GM21723 (cell line): ENCODE data around the gene BAHCC1.
"Not testable (repeated sequence)": the region's sequence is repeated elsewhere in the genome, so short reads cannot be mapped to it uniquely, and the experiment has no call there.

Source experiments
- ATAC-seq: cut with Tn5 transposase; IDR thresholded peaks from one replicate; pipeline ENCODE4 v1.9.1; 2021; ENCODE audit warnings: mild to moderate bottlenecking, moderate library complexity; ENCODE audit not compliant: unreplicated experiment

Gene BAHCC1

GRCh38 chr17:81425716-81426392 lies 30.6 kb downstream of the BAHCC1 start:
- not testable (repeated sequence) for ATAC-seq

- ATAC-seq: no peak
Measured at GRCh38 chr17:81426393-81427172, 31.3 kb downstream of the BAHCC1 start.

GRCh38 chr17:81427173-81428120 lies 32.2 kb downstream of the BAHCC1 start:
- no peak for ATAC-seq

- no peak for ATAC-seq
Measured at GRCh38 chr17:81428121-81428515, 32.9 kb downstream of the BAHCC1 start.

DNA sequence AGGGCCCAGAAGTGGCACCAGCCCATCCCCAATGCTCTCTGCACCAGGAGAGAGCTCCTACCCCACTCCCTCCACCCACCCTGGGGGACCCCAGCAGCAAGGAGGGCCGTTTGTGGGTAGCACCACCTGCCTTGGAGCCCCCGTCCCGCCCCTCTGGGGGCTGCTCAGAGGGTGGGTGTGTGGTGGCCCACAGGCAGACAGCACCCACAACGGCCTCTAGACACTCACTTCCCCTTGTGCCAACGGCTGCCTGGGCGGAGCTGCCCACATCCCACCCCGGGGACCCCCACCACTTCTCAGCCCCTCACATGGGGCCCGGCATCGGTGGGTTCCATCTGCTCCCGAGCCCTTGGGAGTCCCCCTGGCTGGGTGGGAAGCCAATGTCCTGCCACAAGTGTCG lies 33.3 kb downstream of the BAHCC1 start:
- ATAC-seq: no peak

DNA sequence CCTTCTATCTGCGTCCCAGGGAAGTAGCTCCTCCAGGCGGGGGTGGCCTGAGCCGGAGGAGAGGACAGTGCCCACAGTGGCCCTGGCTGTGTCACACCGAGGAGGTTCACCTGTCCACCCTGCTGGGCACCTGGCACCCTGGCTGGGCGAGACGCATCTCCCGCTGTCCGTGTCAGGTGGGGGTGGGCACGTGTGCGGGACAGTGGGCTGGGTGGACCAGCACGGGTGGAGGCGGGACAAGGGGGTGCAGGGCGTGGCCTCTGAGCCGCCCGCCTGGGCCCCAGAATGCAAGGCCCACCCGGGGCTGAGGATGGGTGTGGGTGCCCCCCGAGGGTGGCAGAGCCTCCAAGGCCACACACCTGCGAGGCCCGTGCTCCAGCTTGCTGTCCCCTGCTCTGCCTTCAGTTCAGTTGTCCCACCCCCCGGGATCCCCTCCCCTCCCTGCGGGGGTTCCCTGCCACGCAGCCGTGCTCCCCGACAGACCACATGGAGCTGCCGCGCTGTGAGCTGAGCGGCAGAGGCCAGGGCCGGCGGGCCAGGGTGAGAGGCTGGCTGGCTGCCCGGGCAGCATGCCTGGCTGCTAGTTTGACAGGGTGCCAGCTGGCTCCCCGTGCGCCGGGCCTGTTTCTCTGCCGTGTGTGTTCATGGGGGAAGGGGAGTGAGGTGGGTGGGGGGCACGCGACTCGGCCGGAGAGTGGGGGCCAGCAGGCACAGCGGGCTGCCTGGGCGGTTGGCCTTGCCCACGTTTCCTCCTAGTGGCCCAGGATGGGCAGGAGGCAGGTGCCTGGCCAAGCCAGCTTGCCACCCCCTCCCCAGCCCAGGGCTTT lies 33.9 kb downstream of the BAHCC1 start:
- no peak for ATAC-seq

DNA sequence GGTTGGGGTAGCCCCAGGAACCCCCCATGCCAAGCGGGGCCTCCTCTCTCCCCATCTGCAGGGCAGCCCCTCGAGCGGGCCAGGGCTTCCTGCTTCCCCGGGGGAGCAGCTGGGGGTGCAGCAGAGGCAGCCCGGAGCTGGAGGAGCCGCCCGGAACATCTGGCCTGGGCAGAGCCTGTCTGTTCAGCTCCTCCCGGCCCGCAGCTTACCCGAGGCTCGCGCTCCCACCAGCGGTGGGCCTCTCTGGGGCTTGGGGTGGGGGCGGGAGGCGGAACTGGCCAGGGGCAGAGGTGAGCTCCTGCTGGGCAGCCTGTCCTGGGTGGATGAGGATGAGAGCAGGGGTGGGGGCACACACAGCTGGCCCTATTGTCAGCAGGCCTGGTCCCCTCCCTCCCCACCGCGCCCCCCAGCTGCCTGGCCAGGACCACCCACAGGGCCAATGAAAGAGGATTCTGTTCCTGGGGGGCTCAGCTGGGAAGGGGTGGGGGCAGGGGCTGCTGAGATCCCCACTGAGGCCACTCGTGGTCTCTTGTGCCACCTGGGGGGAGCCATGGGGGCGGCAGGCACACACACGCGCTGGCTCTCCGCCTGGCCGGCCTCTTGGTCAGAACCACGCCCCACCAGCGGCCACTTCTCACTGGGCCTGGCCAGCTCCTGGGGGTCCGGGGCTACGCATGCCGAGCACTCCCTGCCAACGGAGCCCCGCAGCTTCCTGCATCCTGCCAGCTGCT lies 34.7 kb downstream of the BAHCC1 start:
- no peak for ATAC-seq

- ATAC-seq: no peak
Measured at GRCh38 chr17:81431545-81432482, 36.6 kb downstream of the BAHCC1 start.

DNA sequence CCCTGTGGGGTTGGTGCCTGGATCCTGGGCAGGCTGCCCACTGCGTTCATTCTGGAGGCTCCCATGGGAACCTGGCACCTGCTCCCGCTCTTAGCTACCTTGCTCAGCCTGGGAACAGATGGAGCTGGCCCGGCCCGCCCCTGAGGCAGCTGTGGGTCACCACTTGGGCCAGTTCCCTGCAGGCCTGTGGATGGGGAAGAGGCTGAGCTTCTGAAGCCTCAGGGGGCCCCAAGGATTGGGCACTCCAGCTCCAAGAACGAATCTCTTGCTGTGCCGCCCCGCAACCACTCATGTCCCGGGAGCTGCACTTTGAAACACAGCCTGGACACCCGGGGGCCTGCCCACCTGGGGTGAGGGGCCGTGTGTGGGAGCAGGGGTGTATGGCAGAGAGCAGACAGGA lies 37.7 kb downstream of the BAHCC1 start:
- ATAC-seq: no peak

GRCh38 chr17:81433656-81434055 lies 38.4 kb downstream of the BAHCC1 start:
- ATAC-seq: no peak

DNA sequence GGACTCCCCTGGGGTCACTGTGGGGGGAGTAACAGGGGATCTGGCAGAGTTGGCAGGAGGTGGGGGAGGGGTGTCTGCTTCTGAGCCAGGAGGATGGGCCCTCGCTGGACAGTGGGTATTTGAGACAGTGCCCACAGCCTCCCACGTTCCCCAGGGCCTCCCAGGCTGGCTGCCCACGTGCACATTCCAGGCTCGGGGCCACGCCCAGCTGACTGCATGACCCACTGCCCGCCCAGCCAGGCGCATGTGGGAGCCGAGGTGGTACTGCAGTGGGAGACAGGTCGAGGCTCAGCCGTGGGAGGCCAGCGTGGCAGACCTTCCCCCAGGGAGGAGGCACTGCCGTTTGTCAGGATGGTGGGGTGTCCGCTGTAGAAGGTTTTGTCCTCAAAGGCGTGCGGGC lies 38.8 kb downstream of the BAHCC1 start:
- no peak for ATAC-seq

DNA sequence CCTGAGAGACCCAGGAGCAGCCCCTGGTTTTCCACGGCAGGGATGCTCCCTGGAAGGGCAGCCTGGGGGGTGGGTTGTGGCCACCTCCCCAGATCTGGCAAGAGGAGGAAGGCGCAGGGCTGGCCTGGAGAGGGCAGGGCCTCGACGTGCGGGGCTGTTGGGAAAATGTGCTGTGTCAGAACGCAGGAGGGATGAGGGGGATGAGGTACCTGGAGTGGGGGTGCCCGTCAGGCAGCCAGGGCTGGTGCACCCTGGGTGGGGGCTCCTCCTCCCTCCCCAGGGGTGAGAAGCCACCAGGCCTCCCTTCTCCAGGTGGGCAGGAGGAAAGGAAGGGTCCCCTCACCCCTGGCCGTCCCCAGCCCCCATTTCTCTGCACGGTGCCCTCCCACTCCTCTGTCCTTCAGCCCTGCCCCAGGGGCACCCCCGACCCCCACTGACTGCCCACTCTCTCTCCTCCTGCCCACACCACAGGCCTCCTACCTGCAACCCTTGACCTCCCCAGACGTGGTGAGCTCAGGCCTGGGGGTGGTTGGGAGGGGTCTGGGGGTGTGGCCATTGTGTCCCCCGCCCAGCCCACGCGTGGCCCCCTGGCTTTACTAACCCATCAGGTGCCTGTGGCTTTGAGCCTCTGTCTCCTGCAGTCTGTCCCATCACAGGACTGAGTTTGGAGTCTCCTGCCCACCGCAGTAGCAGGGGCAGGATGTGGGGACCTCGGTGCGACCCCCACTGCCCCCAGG lies 39.6 kb downstream of the BAHCC1 start:
- no peak for ATAC-seq

DNA sequence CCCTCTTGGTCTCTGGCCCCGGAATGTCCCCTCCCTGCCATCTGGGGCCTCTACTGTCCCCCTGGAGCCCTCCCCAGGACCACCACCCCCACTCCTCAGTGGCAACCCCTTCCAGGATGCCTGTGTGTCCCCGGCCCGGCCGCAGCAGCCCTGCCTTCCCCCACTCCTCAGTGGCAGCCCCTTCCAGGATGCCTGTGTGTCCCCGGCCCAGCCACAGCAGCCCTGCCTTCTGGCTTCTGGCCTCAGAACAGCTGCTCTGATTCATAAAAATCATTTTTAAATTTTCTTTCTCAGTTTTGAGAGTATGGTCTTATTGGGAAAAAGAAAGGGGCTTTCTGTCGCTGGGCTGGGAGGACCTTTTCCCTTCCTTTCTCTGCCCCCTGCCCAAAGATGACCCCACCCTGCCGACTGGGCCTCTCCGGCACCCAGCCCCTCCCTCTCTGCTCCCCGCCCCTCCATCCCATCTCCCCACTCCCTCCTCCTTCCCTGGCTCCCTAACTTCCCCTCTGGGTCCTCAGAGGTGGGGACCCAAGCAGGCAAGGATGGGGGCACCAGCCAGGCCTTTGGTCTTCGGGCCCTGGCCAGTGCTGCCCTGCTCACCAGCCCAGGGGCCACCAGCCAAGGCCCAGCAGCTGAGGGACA lies 40.5 kb downstream of the BAHCC1 start:
- no peak for ATAC-seq

DNA sequence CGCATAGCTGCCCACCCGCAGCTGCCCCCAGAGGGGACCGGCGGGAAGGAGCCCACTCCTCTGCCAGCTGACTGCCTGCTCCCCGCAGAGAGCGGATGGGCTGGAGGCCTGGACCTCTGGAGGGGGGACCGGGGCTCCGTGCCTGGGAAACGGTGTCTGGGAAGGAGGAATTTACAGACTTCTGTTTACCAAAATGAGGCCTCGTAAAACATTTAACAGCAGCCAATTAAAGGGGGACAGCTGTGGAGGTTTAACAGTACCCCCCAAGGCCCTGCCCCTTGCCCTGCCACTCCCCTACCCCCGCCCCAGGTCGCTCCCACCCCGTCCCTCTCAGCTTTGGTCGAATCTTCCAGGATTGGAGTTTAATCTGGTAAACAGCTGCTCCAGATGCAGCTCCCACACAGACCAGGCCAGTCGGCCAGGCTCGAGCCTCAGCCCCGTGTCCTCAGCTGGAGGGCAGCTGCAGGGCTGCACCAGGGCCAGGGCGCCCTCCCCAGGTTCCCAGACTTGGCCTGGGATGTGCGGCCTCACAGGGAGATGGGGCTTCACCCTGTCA lies 41.1 kb downstream of the BAHCC1 start:
- no peak for ATAC-seq

DNA sequence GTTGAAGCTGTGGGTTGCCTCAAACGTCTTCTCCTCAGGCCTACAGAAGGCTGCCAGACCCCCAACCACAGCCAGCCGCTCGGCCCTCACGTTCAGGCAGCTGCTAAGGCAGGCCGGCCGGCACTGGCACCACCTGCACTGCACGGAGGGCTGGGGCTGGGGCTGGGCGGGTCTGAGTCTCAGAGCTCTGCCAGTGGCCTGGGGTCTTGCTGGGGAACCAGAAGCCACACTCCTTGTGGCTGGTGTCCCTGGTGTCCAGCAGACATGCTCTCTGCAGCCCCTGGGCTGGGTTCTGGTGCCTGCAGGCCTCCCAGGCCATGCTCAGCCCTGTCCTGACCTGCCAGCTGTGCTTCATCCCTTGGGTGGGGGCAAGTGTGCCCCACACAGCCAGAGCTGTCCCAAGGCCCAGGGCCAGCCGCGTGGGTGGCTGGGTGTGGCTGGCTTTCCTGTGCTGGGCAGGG lies 42.0 kb downstream of the BAHCC1 start:
- ATAC-seq: no peak

DNA sequence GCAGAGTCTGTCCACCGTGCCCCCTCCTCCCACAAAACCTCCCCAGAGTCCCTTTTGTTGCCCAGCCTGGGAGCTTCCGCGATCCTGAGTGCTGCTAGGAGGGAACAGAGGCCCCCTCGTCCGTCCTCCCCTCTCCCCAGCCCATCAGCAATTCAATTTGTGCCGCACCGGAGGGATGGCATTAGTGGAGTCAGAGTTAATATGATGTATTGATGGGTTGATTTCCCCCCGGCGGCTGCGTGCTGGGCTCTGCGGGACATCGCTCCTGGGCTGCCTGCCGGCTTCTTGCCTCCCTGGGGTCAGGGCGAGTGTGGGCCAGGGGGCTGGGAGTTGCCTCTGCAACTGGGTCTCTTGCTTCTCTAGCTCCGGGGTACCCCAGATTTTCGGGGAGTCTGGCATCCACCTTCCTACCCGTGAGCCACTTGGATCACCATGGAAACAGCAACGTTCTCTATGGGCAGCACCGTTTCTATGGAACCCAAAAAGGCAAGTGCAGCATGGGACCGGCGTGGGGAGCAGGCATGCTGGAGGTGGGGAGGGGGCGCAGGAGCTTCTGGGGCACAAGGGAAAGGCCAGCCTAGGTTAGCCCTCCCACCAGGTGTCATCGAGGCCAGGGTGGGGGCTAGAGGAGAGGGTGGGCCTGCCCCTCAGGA lies 42.9 kb downstream of the BAHCC1 start:
- ATAC-seq: no peak

DNA sequence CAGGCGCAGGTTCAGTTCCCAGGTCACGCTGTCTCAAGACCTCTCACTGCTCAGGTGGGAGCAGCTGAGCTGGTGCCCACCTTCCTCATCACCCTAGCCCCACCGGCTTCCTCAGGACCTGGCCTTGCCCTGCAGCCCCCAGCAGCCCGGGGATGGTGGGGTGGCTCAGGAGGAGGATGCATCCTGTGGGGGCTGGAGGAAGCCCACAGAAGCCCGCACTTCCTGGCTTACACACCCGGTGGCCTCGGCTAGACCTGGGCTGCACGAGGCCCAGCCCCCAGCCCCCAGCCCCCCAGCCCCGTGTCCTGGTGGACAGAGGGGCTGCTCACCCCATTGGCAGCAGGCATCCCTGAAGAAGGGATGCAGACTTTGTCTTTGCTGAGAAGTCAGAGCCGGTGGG lies 43.4 kb downstream of the BAHCC1 start:
- ATAC-seq: no peak
